Stimulated activated CD8-positive, alpha-beta memory T cell treated with anti-CD3 and anti-CD28 coated beads, Interleukin-2, amount 100 ng/mL, for 1 hour (primary cell): ENCODE data around the gene MLXIP.
"Not testable (repeated sequence)": the region's sequence is repeated elsewhere in the genome, so short reads cannot be mapped to it uniquely, and the experiment has no call there.

ENCODE experiments used
- DNase-seq, 2 donors: peaks; one replicate each; pipeline ENCODE4 v3.0.0-alpha.2; 2020; ENCODE audit warnings: low read depth in 2 of 2

The MLXIP gene

GRCh38 chr12:122145505-122146330 is 67.2 kb downstream of the MLXIP start:
- no peak for DNase-seq

- no peak for DNase-seq
Observed at GRCh38 chr12:122147514-122148290, 69.1 kb downstream of the MLXIP start.

GRCh38 chr12:122148657-122149056 is 70.1 kb downstream of the MLXIP start:
- DNase-seq: no peak

GRCh38 chr12:122150127-122150681 is 71.6 kb downstream of the MLXIP start:
- no peak for DNase-seq

- no peak for DNase-seq
Observed at GRCh38 chr12:122152754-122153153, 74.2 kb downstream of the MLXIP start.

GRCh38 chr12:122155705-122156104 is 77.1 kb downstream of the MLXIP start:
- DNase-seq: no peak

GRCh38 chr12:122158700-122159285 is 80.2 kb downstream of the MLXIP start:
- DNase-seq: no peak

GRCh38 chr12:122159882-122160281 is 81.3 kb downstream of the MLXIP start:
- no peak for DNase-seq

- DNase-seq: no peak
Observed at GRCh38 chr12:122160761-122161160, 82.2 kb downstream of the MLXIP start.

GRCh38 chr12:122161682-122162081 is 83.1 kb downstream of the MLXIP start:
- DNase-seq: no peak

GRCh38 chr12:122162976-122163375 is 84.4 kb downstream of the MLXIP start:
- no peak for DNase-seq

GRCh38 chr12:122166422-122167349 is 88.1 kb downstream of the MLXIP start:
- DNase-seq: no peak

GRCh38 chr12:122167356-122167925 is 88.9 kb downstream of the MLXIP start:
- DNase-seq: no peak

GRCh38 chr12:122168492-122168891 is 89.9 kb downstream of the MLXIP start:
- DNase-seq: no peak

GRCh38 chr12:122171399-122171798 is 92.8 kb downstream of the MLXIP start:
- no peak for DNase-seq

GRCh38 chr12:122172262-122172939 is 93.8 kb downstream of the MLXIP start:
- DNase-seq: no peak

GRCh38 chr12:122174155-122174845 is 95.7 kb downstream of the MLXIP start, which contains the start of gene IL31:
TSS of gene IL31 (minus strand) at chr12:122174221. CDS start at chr12:122174172, 49 bp downstream.
- DNase-seq: no peak

- not testable (repeated sequence) for DNase-seq
Observed at GRCh38 chr12:122176473-122176872, 97.9 kb downstream of the MLXIP start.

GRCh38 chr12:122182887-122183587 is 104.5 kb downstream of the MLXIP start, which contains the start of gene LRRC43:
TSS of gene LRRC43 (plus strand) at chr12:122183123. CDS start at chr12:122183145, 22 bp downstream.
- DNase-seq: no peak
